Hepatocyte (in vitro differentiated cells): Measurements from ENCODE around the gene GNA14.

Source experiments
- CTCF ChIP-seq: fragments of 200-600 bp; sonication (generic); IDR thresholded peaks from 2 replicates; pipeline ENCODE4 v1.5.1; 2016; ENCODE audit warnings: antibody characterized with exemption, mild to moderate bottlenecking; ENCODE audit not compliant: poor library complexity
- EZH2 ChIP-seq: fragments of 200-600 bp; sonication (generic); IDR thresholded peaks from 2 replicates; pipeline ENCODE4 v1.6.1; 2016; ENCODE audit warnings: antibody characterized with exemption, mild to moderate bottlenecking, borderline replicate concordance
- EZH2phosphoT487 ChIP-seq: fragments of 200-600 bp; sonication (generic); IDR thresholded peaks from one replicate; pipeline ENCODE4 v1.6.1; 2018; ENCODE audit warnings: antibody characterized with exemption, mild to moderate bottlenecking, low read depth, moderate library complexity; ENCODE audit not compliant: unreplicated experiment, severe bottlenecking

- TF ChIP-seq CTCF (no peak), EZH2 (no peak), EZH2phosphoT487 (no peak)
Measured at GRCh38 chr9:77575785-77576184, 72.3 kb downstream of the GNA14 start.
